ENCODE data around the gene USB1. TPM values are rescaled to one million over a fixed set of nuclear protein-coding genes. Genes with fewer than 3 reads are reported as not detected.

Gene USB1
- total RNA-seq, 1 experiment from 2014 or later: 91.2 TPM

GRCh38 chr16:57987441-57988177 is 13.6 kb upstream of the USB1 start:
- H3K4me3 ChIP-seq (ENCODE audit: low read depth, low read length): no peak overlapping the region
- no peaks in the 10 kb centered on the region for H3K36me3 ChIP-seq (ENCODE audit: control insufficient read depth, insufficient read depth, low read length)
- H3K27me3 ChIP-seq (replicated peaks; ENCODE audit: control insufficient read depth, insufficient read depth, low read length): no peaks in the 10 kb centered on the region
- peaks cover 25% of the 10 kb centered on the region for H3K4me1 ChIP-seq
- Mint-ChIP-seq H3K9me3 (ENCODE audit: unreplicated experiment) (no peaks in the 10 kb centered on the region), H3K4me1 (ENCODE audit: low read depth, unreplicated experiment) (peaks cover 13% of the 10 kb centered on the region), H3K4me3 (ENCODE audit: unreplicated experiment) (no peak overlapping the region), H3K27me3 (ENCODE audit: insufficient read depth, unreplicated experiment) (no peaks in the 10 kb centered on the region), H3K36me3 (ENCODE audit: insufficient read depth, unreplicated experiment) (peaks cover 3% of the 10 kb centered on the region), H3K27ac (ENCODE audit: unreplicated experiment) (peak overlapping the region; percentile 83)
- no peak for TF ChIP-seq CTCF (IDR thresholded peaks at IDR 0.05; ENCODE audit: insufficient read depth in 1 of 2, low read depth in 1 of 2, low read length in 1 of 2, severe bottlenecking in 1 of 2, unreplicated experiment in 1 of 2)
- DNase-seq: peak in 1 of 2 experiments; percentile 9
- intact Hi-C loops (cut with micrococcal nuclease; ENCODE audit: unreplicated experiment): loop anchor here (5.0 kb wide), 1 partner anchor 190 kb away; no protein-coding TSS in a partner anchor
- CTCF ChIA-PET: no interaction called here
- no peaks in the 10 kb centered on the region for H3K9me3 ChIP-seq
- POLR2A ChIA-PET: no interaction called here
- no TSS peak for BruUV-seq (replicated peaks)

GRCh38 chr16:57988929-57989328 is 12.3 kb upstream of the USB1 start:
- ChIA-PET POLR2A (no interaction called here), CTCF (interaction anchor here (0.7 to 0.8 kb wide), 2 partner anchors 11 to 38 kb away, joined by 3 to 6 read pairs; partner anchors contain the start of gene ZNF319)
- no peaks in the 10 kb centered on the region for H3K27me3 ChIP-seq (replicated peaks; ENCODE audit: control insufficient read depth, insufficient read depth, low read length)
- no peaks in the 10 kb centered on the region for H3K9me3 Mint-ChIP-seq (ENCODE audit: unreplicated experiment)
- BruUV-seq (replicated peaks): no TSS peak
- no peaks in the 10 kb centered on the region for H3K9me3 ChIP-seq
- no peak overlapping the region for H3K4me3 Mint-ChIP-seq (ENCODE audit: unreplicated experiment)
- peaks cover 9% of the 10 kb centered on the region for H3K36me3 Mint-ChIP-seq (ENCODE audit: insufficient read depth, unreplicated experiment)
- H3K36me3 ChIP-seq (ENCODE audit: control insufficient read depth, insufficient read depth, low read length): no peaks in the 10 kb centered on the region
- DNase-seq: peak in 1 of 2 experiments; percentile 42
- intact Hi-C loops (cut with micrococcal nuclease; ENCODE audit: unreplicated experiment): loop anchor here (1.0 to 5.0 kb wide), 2 partner anchors 37 to 192 kb away; no protein-coding TSS in a partner anchor
- H3K4me3 ChIP-seq (ENCODE audit: low read depth, low read length): no peak overlapping the region
- H3K27ac Mint-ChIP-seq (ENCODE audit: unreplicated experiment): no peak overlapping the region
- H3K27me3 Mint-ChIP-seq (ENCODE audit: insufficient read depth, unreplicated experiment): no peaks in the 10 kb centered on the region
- H3K4me1 Mint-ChIP-seq (ENCODE audit: low read depth, unreplicated experiment): peaks cover 20% of the 10 kb centered on the region
- peaks cover 33% of the 10 kb centered on the region for H3K4me1 ChIP-seq
- no peak for TF ChIP-seq CTCF (IDR thresholded peaks at IDR 0.05; ENCODE audit: insufficient read depth in 1 of 2, low read depth in 1 of 2, low read length in 1 of 2, severe bottlenecking in 1 of 2, unreplicated experiment in 1 of 2)

GRCh38 chr16:57991551-57992059 is 9.6 kb upstream of the USB1 start:
- Histone ChIP-seq H3K36me3 (ENCODE audit: control insufficient read depth, insufficient read depth, low read length) (no peaks in the 10 kb centered on the region), H3K27me3 (replicated peaks; ENCODE audit: control insufficient read depth, insufficient read depth, low read length) (no peaks in the 10 kb centered on the region), H3K9me3 (no peaks in the 10 kb centered on the region), H3K4me3 (ENCODE audit: low read depth, low read length) (no peak overlapping the region), H3K4me1 (peaks cover 20% of the 10 kb centered on the region)
- H3K9me3 Mint-ChIP-seq (ENCODE audit: unreplicated experiment): no peaks in the 10 kb centered on the region
- BruUV-seq (replicated peaks): no TSS peak
- no peaks in the 10 kb centered on the region for H3K27me3 Mint-ChIP-seq (ENCODE audit: insufficient read depth, unreplicated experiment)
- H3K27ac Mint-ChIP-seq (ENCODE audit: unreplicated experiment): no peak overlapping the region
- no peak for DNase-seq
- intact Hi-C loops (cut with micrococcal nuclease; ENCODE audit: unreplicated experiment): no loop called here
- no peak for TF ChIP-seq CTCF (IDR thresholded peaks at IDR 0.05; ENCODE audit: insufficient read depth in 1 of 2, low read depth in 1 of 2, low read length in 1 of 2, severe bottlenecking in 1 of 2, unreplicated experiment in 1 of 2)
- peaks cover 9% of the 10 kb centered on the region for H3K36me3 Mint-ChIP-seq (ENCODE audit: insufficient read depth, unreplicated experiment)
- CTCF ChIA-PET: no interaction called here
- H3K4me3 Mint-ChIP-seq (ENCODE audit: unreplicated experiment): no peak overlapping the region
- peaks cover 18% of the 10 kb centered on the region for H3K4me1 Mint-ChIP-seq (ENCODE audit: low read depth, unreplicated experiment)
- POLR2A ChIA-PET: no interaction called here

Measured in Caco-2 (cell line).